B cell (primary cell): ENCODE measurements around the gene TFEC. TPM values are rescaled to one million over a fixed set of nuclear protein-coding genes. Genes with fewer than 3 reads are reported as not detected.

Source experiments
- ATAC-seq: fragments of 200-7000 bp; cut with Tn5 transposase; one replicate; pipeline ENCODE4 v1.10.0; 2021; ENCODE audit warnings: low read depth, mild to moderate bottlenecking, moderate number of reproducible peaks, moderate library complexity
- CTCF ChIA-PET: fragments of 350-600 bp; sonication (Branson Sonifier 250); formaldehyde crosslinking; loops from one replicate; lab custom pipeline; 2021; ENCODE audit warnings: antibody characterized with exemption, inconsistent platforms; lab: Charles Lee
- POLR2A ChIA-PET: fragments of 350-600 bp; sonication (Branson Sonifier 250); formaldehyde crosslinking; loops from one replicate; lab custom pipeline; 2021; ENCODE audit warnings: antibody characterized with exemption; lab: Charles Lee
- DNase-seq: peaks from one replicate; pipeline ENCODE4 v3.0.0; 2013
- H2AFZ ChIP-seq: 2 replicates; pipeline ENCODE4 v1.6.1; 2012; ENCODE audit warnings: mild to moderate bottlenecking, low read depth, low read length; ENCODE audit not compliant: insufficient read depth, poor library complexity, severe bottlenecking
- H3K27ac ChIP-seq, 2 donors: 1 replicate in 1 of 2; 2 replicates in 1 of 2; pipeline ENCODE4 v1.5.1; 2012 to 2013; ENCODE audit warnings: low read length in 2 of 2, mild to moderate bottlenecking in 2 of 2, moderate library complexity in 1 of 2
- H3K27me3 ChIP-seq, 4 experiments: fragments of 200-600 bp in 1 of 4; sonication (generic) in 1 of 4; replicated peaks in 1 of 4; 1 replicate in 2 of 4; 2 replicates in 2 of 4; pipeline versions ENCODE4 v1.6.1 to v1.7.0; 2013 to 2016; ENCODE audit warnings: low read length in 3 of 4, mild to moderate bottlenecking in 2 of 4, mixed read lengths in 1 of 4, moderate library complexity in 1 of 4; ENCODE audit not compliant: insufficient read depth in 4 of 4, control insufficient read depth in 3 of 4; ENCODE audit errors: control extremely low read depth in 1 of 4
- H3K36me3 ChIP-seq, 2 experiments: replicated peaks in 1 of 2; 1 replicate in 1 of 2; 2 replicates in 1 of 2; pipeline versions ENCODE4 v1.6.1 to v1.7.1; 2013; ENCODE audit warnings: low read length in 1 of 2; ENCODE audit not compliant: insufficient read depth in 2 of 2, control insufficient read depth in 1 of 2; ENCODE audit errors: control extremely low read depth in 1 of 2, extremely low read depth in 1 of 2
- H3K4me1 ChIP-seq, 2 donors: fragments of 200-600 bp in 1 of 2; sonication (generic) in 1 of 2; 1 replicate in 1 of 2; 2 replicates in 1 of 2; pipeline versions ENCODE4 v1.5.1 to v1.6.1; 2013 to 2017; ENCODE audit warnings: low read length in 2 of 2; ENCODE audit not compliant: control insufficient read depth in 2 of 2, insufficient read depth in 2 of 2
- H3K4me2 ChIP-seq: replicated peaks from 2 replicates; pipeline ENCODE3; 2012; ENCODE audit warnings: mild to moderate bottlenecking, low read depth, low read length; ENCODE audit not compliant: poor library complexity, severe bottlenecking
- H3K4me3 ChIP-seq, 5 experiments: fragments of 200-600 bp in 1 of 5; sonication (generic) in 1 of 5; 1 replicate in 3 of 5; 2 replicates in 2 of 5; pipeline versions ENCODE4 v1.5.1 to v1.7.0; 2011 to 2016; ENCODE audit warnings: low read length in 4 of 5, mild to moderate bottlenecking in 4 of 5, low read depth in 2 of 5, control low read depth in 1 of 5, moderate library complexity in 1 of 5; ENCODE audit not compliant: insufficient read depth in 1 of 5; ENCODE audit errors: control extremely low read depth in 1 of 5, extremely low read depth in 1 of 5
- H3K79me2 ChIP-seq: fragments of 200-600 bp; sonication (generic); one replicate; pipeline ENCODE4 v1.6.0; 2016; ENCODE audit warnings: low read length; ENCODE audit not compliant: control insufficient read depth, insufficient read depth
- H3K9ac ChIP-seq: fragments of 200-600 bp; sonication (generic); 2 replicates; pipeline ENCODE4 v1.6.1; 2017; ENCODE audit warnings: mild to moderate bottlenecking, low read length, moderate library complexity
- H3K9me3 ChIP-seq, 3 donors: one replicate each; pipeline versions ENCODE4 v1.6.1 to v1.7.1; 2013; ENCODE audit warnings: low read length in 2 of 3; ENCODE audit not compliant: control insufficient read depth in 2 of 3, insufficient read depth in 1 of 3; ENCODE audit errors: control extremely low read depth in 1 of 3
- H4K20me1 ChIP-seq: 2 replicates; pipeline ENCODE4 v1.6.0; 2012; ENCODE audit warnings: mild to moderate bottlenecking, low read length; ENCODE audit not compliant: insufficient read depth, control insufficient read depth, poor library complexity, severe bottlenecking
- H3K27ac Mint-ChIP-seq: one replicate; pipeline ENCODE4 v1.8.0; 2021; ENCODE audit warnings: mixed read lengths
- H3K27me3 Mint-ChIP-seq: one replicate; pipeline ENCODE4 v1.8.0; 2021; ENCODE audit warnings: mixed read lengths
- H3K4me1 Mint-ChIP-seq: one replicate; pipeline ENCODE4 v1.8.0; 2021; ENCODE audit warnings: mixed read lengths
- H3K4me3 Mint-ChIP-seq: one replicate; pipeline ENCODE4 v1.8.0; 2021; ENCODE audit warnings: mixed read lengths
- H3K9me3 Mint-ChIP-seq: one replicate; pipeline ENCODE4 v1.8.0; 2022; ENCODE audit warnings: mixed read lengths; ENCODE audit not compliant: insufficient read depth
- EZH2 ChIP-seq: IDR thresholded peaks from 2 replicates; pipeline ENCODE4 v1.6.1; 2012; ENCODE audit warnings: borderline replicate concordance, low read depth, mild to moderate bottlenecking, moderate library complexity, low read length; ENCODE audit not compliant: insufficient read depth, poor library complexity, severe bottlenecking
- WGBS: methylation state at CpG from one replicate; pipeline ENCODE4 v1.1.5; 2013; ENCODE audit warnings: missing lambda C conversion rate; ENCODE audit not compliant: insufficient coverage; 5-methylcytosine and 5-hydroxymethylcytosine counted together
- intact Hi-C: fragments of 100-400 bp; cut with micrococcal nuclease; formaldehyde crosslinking; loops from one replicate; pipeline ENCODE4 v1.10.0; 2022
- polyA plus RNA-seq: library from polyadenylated mRNA; depleted of rRNA; stranded (reverse); fragments of >200 nt; gene quantifications from 2 replicates; pipeline ENCODE4 v1.2.3, GENCODE V29; 2012
- total RNA-seq, 2 donors: library from RNA; stranded (reverse); fragments of 120-200 nt in 1 of 2; gene quantifications; 1 replicate in 1 of 2; 2 replicates in 1 of 2; pipeline versions ENCODE4 v1.2.3 to v1.2.4, GENCODE V29; 2013 to 2022
- TF ChIP-seq, protein P1 (sequence below): fragments of 200-600 bp; IDR thresholded peaks from one replicate; pipeline ENCODE4 v1.8.0; 2022; ENCODE audit warnings: antibody characterized with exemption, mild to moderate bottlenecking

TFEC gene
- total and polyA plus RNA-seq, 2 donors (not counting 1 experiment from before 2014, with no cell fraction given), result 17.3 to 36.3 TPM

DNA sequence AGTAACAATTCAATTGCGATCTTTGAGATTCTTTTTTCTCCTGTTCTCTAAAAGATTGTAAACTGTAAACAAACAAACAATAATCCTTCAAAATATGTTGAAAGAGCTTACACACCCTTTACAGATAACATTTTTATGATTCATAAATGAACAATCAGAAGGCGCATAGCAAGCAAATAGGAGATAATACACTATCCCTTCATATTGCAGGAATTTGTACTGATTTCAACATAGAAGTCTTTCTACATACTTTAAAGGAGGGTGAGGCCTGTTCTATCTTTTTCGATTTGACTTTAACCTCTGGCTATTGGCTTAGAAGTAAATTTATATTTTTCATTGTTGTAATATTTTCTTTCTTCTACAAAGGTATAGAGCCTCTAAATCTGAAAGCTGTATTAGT is 57.2 kb downstream of the TFEC start:
- intact Hi-C loops, result no loop called here
- Histone ChIP-seq H3K9me3 (no peaks in the 10 kb centered on the region), H3K4me2 (no peak overlapping the region), H3K36me3 (no peaks in the 10 kb centered on the region), H3K4me3 (no peak overlapping the region), H3K4me1 (no peaks in the 10 kb centered on the region), H4K20me1 (no peaks in the 10 kb centered on the region), H3K27me3 (no peaks in the 10 kb centered on the region), H2AFZ (no peak overlapping the region), H3K9ac (no peak overlapping the region), H3K27ac (no peak overlapping the region), H3K79me2 (no peaks in the 10 kb centered on the region)
- CTCF ChIA-PET, result no interaction called here
- H3K27ac Mint-ChIP-seq, result no peak overlapping the region
- H3K27me3 Mint-ChIP-seq, result no peaks in the 10 kb centered on the region
- TF ChIP-seq EZH2, result no peak
- TF ChIP-seq, protein P1, sequence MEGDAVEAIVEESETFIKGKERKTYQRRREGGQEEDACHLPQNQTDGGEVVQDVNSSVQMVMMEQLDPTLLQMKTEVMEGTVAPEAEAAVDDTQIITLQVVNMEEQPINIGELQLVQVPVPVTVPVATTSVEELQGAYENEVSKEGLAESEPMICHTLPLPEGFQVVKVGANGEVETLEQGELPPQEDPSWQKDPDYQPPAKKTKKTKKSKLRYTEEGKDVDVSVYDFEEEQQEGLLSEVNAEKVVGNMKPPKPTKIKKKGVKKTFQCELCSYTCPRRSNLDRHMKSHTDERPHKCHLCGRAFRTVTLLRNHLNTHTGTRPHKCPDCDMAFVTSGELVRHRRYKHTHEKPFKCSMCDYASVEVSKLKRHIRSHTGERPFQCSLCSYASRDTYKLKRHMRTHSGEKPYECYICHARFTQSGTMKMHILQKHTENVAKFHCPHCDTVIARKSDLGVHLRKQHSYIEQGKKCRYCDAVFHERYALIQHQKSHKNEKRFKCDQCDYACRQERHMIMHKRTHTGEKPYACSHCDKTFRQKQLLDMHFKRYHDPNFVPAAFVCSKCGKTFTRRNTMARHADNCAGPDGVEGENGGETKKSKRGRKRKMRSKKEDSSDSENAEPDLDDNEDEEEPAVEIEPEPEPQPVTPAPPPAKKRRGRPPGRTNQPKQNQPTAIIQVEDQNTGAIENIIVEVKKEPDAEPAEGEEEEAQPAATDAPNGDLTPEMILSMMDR, result no peak
- no peak for DNase-seq
- no peak overlapping the region for H3K4me3 Mint-ChIP-seq
- H3K9me3 Mint-ChIP-seq, result no peaks in the 10 kb centered on the region
- POLR2A ChIA-PET, result no interaction called here
- no peaks in the 10 kb centered on the region for H3K4me1 Mint-ChIP-seq
- WGBS, result no CpG with 5 or more reads among the region's 3 CpGs
- no peak for ATAC-seq

DNA sequence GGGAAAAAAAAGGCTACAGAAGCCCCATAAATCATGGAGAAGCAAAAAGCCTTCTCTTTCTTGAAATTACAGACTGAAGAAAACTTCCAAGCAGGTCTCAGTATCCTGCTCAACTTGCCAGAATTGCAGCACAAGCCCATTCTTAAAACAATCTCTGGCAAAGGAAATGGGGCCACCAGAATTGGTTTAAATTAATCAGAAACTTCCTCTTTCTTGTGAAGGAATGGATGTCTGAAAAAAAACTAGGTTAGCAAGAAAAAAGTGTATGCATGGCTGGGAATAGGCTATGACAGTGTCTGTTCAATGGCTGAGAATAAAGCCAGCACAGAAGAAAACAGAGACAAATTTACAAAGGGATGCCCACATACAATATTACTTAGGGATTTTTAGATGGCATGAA is 59.1 kb downstream of the TFEC start:
- no peak overlapping the region for H3K27ac ChIP-seq
- no peak overlapping the region for H3K9ac ChIP-seq
- H3K27me3 ChIP-seq, result no peaks in the 10 kb centered on the region
- Mint-ChIP-seq H3K27ac (no peak overlapping the region), H3K4me1 (no peaks in the 10 kb centered on the region), H3K9me3 (no peaks in the 10 kb centered on the region), H3K27me3 (no peaks in the 10 kb centered on the region), H3K4me3 (no peak overlapping the region)
- no peak overlapping the region for H3K4me3 ChIP-seq
- intact Hi-C loops, result no loop called here
- TF ChIP-seq, protein P1, result no peak
- no peak for TF ChIP-seq EZH2
- no peak for ATAC-seq
- H3K9me3 ChIP-seq, result no peaks in the 10 kb centered on the region
- ChIA-PET POLR2A (no interaction called here), CTCF (no interaction called here)
- H4K20me1 ChIP-seq, result no peaks in the 10 kb centered on the region
- no peaks in the 10 kb centered on the region for H3K79me2 ChIP-seq
- DNase-seq, result no peak
- no peak overlapping the region for H2AFZ ChIP-seq
- H3K4me1 ChIP-seq, result no peaks in the 10 kb centered on the region
- no peaks in the 10 kb centered on the region for H3K36me3 ChIP-seq
- H3K4me2 ChIP-seq, result no peak overlapping the region
